AML-193 (cell line): ENCODE measurements around the gene NRAP.

Experiments
- DNase-seq, 2 experiments: peaks; one replicate each; lab custom pipeline; 2025; lab: John Stamatoyannopoulos, UW

NRAP gene

DNA sequence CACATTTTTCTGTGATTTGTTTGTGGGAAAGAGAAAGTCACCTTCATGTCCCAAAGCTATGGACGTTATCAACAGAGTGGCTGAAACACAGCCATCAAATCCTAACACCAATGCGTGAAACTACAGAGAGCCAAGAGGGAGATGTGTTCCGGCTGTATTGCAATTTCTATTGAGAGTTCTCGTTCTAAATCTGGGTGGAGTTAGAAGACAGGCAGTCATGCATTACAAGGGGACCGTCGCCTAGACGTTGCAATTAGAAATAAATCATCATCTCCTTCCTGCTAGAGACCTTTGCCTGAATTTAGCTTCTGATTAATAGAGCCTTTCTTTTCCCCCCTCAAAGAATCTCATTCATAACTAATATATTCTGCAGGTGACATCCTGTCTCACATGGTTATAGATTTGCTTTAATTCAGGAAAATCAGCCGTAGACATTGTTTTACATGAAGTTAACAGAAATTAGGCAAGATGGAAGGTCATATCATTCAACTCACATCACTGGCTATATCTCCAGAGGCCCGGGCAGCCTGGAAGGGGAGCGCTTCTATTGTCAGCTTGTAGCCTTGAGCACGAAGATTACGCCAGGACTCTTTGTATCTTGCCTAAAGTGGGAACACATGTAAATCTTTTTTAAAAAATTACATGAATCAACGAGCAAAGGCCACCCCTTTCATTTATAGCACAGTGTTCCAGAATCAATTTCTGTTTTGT, 58.4 kb downstream of the NRAP start:
- no peak for DNase-seq

DNA sequence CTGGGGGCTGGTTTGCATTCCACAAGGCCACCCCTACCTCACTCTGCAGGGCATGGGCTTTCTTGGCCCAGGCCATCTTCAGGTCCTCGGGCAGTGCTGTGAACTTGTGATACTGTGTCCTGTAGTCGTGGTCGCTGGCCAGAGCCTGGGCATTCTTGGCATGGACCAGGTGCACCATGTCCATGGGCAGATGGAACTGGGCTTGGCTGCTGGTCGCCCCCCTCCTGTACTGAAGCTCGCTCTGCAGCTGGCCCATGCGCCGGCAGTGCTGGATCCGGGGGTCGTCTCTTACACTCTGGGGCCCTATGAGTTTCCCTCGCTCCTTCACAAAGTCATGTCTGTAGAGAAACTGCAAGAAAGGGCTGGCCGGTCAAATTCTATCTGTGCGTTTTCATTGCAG, 59.3 kb downstream of the NRAP start:
- no peak for DNase-seq

DNA sequence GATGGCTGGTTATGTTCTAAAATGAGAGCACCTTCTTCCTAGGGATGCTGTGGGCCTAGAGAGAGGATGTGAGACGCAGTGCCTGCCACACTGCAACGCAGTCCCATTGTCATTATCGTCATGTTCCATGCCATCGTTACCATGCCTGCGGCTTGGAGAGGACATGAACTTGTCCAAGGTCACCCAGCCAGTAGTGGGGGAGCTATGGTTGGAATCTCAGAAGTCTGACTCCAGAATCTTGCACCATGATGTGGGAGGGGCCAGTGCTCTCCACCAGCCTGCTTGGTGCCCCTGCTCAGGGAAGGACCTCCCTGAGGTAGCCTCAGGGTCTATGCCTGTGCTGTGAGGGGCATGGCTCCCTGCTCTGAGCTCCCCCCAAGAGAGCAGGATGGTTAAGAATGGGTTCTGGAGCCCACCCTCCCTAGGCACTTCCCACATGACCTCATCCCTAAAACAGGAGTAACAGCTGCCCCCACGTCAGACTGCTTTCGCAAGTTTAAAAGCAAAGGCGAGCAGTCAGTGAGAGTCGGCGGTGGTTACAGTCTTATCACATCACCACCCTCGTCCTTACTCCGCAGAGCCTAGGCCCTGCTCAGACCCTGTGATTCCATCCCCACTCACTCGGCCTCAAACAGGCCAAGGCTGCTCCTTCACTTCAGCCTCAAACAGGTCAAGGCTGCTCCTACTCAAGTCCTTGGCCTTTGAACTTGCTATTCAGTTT, 60.6 kb downstream of the NRAP start:
- DNase-seq, result no peak

DNA sequence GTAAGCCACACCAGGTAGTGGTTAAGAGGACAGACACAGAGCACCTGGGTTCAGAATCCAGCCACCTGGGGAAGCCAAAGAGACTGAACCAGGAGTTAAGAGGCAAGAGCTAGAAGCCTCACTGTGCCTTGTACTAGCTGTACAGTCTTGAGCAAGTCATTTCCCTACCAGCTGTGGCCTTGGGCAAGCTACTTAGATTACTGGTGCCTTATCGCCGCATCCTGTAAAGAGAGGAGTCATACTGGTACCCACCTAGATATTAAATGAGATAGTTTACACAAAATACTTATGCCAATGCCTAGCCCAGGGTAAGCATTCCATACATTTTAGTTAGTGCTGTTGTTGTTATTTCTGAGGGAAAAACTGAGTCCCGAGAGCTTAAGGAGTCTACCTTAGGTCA, 63.3 kb downstream of the NRAP start:
- no peak for DNase-seq

DNA sequence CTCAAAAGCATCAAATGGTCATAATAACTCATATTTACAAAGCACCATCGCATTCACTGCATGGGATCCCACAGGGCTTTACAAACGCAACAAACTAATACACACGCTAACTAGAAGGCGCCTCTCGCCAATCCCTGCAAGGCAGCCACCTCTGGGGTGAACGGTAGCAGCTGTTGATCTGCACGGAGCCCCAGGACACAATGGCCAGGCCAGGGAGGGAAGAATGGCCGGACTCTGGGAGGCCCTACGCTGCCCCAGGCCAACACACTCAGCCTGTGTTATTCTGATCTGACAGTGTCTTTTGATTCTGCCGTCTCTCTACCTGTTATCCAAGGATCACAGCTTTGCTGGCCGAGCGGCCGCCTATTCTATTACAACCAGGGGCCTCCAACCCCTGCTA, 69.2 kb downstream of the NRAP start:
- DNase-seq, result no peak

DNA sequence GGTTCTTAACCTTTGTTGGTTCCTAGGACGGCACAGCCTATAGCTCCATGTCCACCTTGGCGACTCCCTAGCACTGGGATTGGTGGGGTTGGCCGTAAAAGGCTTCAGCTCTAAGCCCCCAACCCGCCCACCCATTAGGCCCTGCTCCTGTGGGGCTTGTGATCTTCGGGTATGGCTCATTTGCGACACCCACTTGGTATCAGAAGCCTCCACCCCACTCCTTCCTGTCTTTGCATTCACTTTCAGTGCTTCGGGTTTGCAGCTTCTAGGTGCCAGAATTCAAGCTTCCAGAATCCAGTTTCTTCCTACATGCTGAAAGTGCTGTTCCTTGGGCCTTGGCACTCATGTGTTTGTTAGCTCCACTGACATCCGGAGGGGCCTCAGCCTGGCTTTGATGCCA, 71.5 kb downstream of the NRAP start:
- DNase-seq, result no peak

DNA sequence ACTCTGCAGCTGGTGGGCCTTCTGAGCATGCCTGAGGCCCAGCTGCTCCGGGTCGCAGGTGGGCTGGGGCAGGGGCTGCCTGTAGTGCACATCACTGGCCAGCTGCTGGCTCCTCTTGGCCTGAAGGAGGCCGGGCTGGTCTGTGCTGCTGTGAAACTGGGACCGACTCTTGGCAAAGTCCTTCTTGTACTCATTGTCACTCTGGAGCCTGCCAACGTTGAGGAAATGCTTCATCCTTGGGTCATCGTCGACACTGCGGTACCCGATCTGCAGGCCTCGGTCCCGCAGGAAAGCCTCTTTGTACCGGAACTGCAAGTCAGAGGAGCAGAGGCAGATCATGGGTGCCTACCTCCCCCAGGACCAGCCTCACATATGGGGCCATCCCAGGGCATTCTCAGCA, 73.3 kb downstream of the NRAP start:
- no peak for DNase-seq

DNA sequence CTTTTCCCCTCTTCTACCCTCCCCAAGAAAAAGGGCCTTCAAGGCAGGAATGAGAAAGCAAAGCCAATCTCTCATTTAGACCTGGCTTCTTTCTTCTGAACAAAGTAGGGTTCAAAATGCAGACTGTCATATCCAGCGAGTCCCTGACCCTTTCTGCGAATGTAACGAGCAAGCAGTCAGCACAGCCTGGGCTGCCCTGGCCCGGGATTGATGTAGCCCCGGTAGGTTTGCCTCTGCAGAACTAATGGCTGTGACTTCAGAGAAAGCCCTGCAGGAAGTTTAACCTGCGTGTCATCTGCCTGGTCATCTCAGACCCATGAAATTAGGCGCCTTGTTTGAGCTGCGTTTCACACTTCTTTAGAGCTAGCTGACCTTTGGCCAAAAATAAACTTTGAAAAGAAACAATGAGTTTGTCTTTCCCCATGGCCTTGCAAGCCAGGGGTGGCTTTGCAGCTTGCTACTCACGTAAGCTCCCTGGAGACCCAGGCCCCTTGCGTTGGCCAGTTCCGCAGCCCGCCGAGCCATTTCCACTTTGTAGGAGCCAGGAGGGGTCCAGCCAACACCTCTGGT, 74.6 kb downstream of the NRAP start:
- no peak for DNase-seq

DNA sequence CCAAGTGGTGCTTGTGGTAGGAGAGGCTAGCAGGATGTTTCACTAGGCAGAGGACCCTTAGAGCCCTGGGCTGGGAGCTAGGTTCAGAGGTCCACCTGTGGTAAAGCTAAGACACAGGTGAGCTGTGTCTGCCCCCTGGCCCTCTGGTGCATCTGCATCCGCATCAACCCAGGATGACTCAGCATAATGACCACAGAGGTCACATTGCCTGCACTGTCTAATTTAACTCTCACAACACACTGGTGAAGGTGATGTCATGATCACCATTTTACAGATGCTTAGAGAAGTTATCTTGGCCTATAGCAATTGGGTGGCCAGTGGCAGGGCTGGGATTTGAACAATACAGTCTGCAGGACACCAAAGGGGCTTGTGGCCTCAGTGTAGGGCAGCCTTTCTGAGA, 77.9 kb downstream of the NRAP start:
- no peak for DNase-seq

DNA sequence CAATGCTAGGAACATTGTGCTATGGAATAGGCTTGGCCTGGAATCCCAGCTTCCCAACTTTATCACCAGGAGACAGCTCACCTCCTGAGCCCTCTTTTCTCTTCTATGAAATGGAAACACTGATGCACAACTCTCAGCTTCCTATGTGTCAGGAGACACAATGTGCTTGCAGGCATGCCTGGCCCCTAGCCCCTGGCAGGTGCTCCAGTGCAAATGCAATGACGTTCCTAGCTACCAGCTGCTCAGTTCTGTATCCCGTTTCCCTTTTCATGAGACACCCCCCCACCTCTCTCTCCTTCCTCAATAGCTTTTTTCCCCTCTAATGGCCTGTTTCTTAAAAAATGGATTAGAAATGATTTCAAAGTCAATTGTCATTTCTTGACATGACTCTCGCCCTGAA, 80.3 kb downstream of the NRAP start:
- DNase-seq, result no peak

DNA sequence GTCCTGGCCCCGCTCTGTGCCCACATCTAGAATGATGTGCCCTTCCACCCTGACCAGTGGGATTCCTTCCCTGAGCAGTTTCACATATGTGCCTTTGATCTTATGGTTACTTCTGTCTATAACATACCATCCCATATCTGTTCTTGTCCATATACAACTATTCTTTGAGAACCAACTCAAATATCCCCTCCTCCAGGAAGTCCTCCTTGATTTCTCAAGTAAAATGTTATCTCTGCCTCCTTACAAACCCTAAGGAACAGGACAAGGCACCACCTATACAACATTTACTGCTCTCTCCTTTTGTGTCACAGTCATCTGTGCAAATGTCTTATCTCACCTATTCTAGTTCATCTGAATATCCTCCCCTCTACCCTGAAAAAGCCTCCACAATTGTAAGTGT, 82.7 kb downstream of the NRAP start:
- no peak for DNase-seq

DNA sequence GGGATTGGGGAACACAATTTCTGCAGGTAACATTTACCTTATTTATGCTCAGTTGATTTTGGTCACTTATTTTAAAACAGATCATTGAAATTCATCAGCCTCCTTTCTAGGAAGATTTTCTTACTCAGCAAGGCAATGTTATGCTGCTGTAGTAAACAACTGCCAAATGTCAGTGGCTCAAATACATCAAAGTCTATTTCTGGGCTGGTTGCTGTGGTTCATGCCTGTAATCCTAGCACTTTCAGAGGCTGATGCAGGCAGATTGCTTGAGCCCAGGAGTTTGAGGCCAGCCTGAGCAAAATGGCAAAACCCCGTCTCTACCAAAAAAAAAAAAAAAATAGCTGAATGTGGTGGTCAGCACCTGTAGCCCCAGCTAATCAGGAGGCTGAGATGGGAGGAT, 85.1 kb downstream of the NRAP start:
- DNase-seq, result no peak

DNA sequence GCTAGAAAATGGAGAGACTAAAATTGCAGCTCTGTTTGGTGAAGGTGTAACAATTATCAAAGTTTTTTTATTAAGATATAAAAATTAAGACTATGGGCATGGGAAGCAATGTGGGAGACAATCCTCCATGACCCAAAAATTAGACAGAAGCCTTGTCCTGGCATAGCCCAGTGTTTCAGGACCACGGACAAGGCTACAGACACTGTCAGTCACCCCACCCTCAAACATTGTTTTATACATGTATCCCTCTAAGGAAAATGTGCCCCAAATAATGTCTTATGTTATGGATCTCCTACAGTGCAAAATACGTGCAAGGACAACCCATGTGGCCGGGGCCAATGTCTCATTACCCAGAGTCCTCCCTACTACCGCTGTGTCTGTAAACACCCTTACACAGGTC, 87.0 kb downstream of the NRAP start:
- peak in 1 of 2 experiments; percentile 2 for DNase-seq

DNA sequence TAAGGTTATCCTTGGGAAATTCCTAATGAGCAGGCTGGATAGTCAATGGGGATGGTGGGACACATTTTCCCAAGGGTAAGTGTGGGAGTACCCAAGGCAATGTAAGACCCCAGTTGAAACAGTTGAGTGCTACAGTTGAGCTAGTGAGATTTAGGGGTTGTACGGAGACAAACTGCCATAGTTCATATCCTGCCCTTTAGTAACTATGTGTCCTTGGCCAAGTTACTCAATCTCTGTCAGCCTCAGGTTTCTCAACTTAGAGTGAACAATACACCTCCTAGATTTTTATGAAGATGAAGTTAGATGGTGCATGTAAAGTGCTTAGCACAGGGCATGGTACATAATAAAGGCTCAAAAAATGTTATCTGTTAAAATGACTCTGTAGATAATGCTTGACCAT, 90.5 kb downstream of the NRAP start:
- DNase-seq, result no peak

DNA sequence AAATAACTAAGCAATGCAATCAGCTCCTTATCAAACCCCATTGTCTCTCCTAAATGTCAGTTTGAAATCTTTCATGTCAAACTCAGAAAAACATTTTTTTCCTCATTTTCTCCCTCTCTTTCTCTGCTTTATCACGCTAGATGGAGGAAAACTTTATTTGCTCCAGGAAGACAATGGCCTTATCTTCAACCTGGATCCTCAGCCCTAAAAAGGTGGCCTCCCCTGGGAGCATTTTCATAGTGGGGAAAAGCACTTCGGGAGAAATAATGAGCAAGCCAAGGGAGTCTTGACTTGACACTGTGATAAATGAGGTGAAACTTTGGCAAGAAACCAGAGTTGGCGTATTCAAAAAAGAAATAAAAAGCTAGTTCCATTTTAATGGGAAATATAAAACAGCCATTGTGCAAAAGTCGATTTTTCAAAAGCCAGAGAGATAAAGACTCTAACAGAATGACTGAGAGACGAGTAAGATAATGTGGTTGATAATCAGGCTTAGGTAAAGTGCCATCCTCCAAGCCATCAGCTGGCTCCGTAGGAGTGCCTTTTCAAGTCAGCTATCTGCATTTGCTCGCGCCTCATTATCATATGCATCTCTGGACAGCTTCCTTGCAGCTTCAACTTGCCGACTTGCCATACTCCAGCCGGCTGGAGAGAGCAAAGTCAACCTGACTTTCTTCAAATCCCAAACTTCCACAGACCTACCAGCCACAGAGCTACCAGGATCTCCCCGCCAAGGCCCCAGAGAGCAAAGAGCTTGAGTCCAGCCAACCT, 91.1 kb downstream of the NRAP start:
- DNase-seq, result no peak

DNA sequence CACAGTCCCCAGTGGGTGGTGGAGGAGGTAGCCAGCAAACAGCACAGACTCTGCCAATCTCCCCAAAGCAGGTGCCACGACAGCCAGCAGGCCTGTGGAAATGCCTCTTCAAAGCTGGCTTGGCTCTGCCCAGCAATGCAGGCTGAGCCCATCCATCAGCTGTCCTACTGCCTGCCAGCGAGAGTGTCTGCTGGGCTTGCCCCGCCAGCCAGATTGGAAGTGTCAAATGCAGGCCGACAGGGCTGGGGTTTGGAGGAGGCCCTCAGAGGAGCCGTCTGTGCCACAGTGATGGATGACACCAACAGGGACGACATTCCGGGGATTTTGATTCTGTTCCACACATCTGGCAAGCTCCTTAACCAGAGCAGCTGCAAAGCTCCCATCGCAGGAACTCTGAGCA, 94.3 kb downstream of the NRAP start:
- DNase-seq, result no peak

DNA sequence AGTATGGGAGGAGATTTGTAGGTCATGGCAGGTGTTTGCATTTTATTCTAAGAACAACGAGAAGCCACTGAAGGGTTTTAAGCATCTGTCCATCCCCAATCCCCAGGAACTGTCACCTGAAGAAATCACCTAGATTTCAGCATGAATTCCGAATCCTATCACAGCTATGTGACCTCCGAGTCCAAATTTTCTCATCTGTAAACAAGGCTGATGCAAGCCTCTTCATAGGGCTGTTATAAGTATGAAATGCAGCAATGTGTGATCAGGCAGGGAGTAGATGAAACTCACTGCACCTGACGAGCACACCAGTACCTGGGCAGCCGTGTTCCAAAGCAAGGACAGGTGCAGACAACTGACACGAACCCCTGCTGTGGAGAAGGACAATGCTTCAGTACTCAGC, 97.0 kb downstream of the NRAP start:
- DNase-seq, result no peak

DNA sequence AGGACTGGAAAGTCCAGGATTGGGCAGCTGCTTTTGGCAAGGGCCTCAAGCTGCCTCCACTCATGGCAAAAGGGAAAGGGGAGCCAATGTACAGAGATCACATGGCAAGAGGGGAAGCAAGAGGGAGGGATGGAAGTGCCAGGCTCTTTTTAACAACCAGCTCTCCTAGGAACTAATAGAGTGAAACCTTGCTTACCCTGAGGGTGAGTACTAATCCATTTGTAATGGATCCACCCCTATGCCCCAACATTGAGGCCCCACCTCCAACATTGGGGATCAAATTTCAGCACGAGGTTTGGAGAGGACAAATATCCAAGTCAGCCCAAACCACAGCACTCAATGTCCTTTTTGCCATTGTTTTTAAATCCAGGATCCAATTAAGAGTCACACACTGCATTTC, 98.5 kb downstream of the NRAP start:
- DNase-seq, result no peak

DNA sequence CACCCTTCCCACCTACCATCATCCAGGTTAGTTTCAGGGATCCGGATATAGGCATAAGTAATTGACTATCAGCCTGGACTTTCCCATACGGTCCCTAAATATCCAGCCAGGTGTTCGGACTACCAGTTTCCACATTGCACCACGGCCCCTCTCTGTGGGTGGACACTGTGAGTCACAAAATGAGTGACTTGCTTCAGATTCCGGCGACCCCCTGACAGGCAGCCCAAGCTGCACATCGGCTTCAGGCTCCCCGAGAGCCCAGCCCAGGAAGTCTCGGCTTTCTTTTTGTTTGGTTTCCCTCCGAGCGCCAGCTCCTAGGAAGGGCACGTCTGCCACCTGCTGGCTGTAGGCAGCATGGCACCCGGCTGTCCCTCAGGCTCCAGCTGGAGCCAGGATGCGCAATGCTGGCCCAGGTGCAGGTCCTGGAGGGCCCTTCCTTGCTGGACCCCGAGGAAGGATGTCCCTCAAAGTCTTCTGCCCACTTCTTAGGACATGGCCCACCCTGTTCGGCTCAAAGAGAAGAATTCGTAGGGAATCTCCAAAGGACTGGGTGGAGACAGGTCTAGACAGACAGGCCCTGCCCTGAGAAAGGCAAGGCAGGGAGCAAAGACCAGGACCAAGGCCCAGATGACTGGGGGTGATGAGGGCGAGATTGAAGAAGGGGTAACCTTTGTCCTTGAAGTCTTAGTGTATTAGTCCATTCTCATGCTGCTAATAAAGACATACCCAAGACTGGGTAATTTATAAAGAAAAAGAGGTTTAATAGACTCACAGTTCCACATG, 100.3 kb downstream of the NRAP start:
- DNase-seq, result peak; percentile 41 to 48

DNA sequence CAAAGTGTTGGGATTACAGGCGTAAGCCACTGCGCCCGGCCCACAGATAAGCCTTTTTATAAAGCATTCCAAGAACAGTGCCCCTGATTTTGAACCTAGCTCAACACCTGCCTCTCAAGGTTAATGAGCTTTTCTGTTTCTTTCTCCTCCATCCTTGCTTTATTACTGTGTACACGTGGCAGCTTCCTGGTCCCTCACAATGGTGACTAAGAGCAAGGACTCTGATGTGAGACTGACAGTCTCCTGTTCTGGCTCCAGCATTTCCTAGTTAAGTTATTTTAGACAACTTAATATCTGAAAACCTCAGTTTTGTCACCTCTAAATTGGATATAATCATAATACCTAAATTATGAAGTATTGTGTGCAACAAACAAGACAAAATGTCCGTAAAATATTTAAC, 101.1 kb downstream of the NRAP start:
- no peak for DNase-seq

DNA sequence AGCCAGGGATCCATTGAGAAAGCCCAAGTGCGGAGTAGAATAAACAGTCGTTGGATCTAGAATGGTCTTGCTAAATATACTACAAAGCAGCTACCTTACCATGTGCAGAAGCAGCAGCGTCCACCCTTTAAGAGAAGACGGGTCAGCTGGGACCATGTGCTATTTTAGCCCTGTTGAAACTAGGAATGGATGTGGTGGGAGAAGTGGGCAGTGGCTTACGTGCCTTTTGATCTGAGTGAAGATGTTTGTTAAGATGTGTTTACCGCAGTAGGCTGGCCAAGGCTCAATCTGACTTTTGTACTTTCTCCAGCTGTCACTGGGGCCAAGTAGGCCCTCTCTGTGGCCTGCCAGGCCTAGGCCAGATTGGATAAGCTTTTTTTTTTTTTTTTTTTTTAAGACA, 101.8 kb downstream of the NRAP start:
- no peak for DNase-seq

DNA sequence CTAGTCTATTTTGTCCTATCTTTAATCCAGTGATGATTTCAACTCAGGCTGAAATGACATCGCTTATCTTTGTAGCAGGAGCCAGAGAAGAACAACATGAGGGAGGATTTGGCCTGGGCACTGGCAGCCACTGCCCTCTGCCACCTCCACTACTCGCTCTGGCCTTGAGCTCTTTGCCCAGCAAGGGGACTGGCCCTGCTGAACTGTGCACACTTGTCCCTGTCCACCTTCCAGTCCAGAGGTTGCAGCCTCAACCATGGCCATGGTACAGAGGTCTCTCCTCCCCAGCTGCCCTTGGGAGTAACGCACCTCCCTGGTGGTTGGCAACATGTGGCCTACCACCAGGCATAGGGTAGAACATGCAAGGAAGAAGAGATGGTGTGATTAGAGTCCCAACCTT, 102.6 kb downstream of the NRAP start:
- DNase-seq, result no peak
